CD4-positive, alpha-beta T cell treated with Interleukin-15 for 4 hours (primary cell): Measurements from ENCODE around the gene SYNJ1.
A peak's percentile ranks its signal among the peaks of the same experiment; 100 is the strongest.
"Not testable (repeated sequence)": the region's sequence is repeated elsewhere in the genome, so short reads cannot be mapped to it uniquely, and the experiment has no call there.

Experiments used
- DNase-seq: peaks from one replicate; pipeline ENCODE4 v3.0.0-alpha.2; 2020; ENCODE audit warnings: low spot score

Gene SYNJ1

DNA sequence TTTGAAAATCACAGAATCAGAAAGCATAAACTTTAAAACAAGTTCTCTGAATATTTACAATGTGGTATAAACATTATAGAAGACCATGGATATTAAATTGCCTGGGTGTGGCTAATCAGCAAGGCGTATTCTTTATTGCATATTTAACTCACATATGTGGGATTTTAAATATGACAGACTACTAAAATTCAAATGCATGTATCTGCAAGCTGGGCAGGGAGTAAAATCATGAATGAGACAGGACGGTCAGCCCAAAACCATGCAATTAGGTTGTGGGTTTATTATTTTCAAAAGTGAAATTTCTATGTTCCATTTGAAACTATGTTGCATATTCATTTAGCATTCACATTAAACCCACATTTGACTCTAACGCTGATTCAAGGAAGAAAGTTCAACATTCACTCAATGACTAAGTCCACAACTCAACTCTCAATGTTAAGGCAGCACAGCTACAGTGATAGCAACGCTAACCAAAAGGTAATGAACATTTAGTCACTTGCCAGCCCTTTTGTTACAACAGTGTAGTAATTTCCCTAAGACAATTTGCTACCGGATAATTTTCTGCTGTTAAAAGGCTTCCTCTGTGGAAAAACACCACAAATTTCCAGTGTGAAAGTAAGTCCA, 6.3 kb upstream of the SYNJ1 start:
- no peak for DNase-seq

DNA sequence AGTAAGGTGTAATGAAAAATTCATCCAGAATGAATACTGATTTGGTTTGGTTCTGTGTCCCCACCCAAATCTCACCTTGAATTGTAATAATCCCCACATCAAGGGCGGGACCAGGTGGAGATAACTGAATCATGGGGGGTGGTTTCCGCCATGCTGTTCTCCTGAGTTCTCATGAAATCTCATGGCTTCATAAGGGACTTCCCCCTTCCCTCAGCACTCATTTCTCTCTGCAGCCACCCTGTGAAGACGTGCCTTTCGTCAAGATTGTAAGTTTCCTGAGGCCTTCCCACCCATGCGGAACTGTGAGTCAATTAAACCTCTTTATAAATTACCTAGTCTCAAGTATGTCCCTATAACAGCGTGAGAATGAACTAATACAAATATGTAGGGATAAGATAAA, 5.5 kb upstream of the SYNJ1 start:
- no peak for DNase-seq

DNA sequence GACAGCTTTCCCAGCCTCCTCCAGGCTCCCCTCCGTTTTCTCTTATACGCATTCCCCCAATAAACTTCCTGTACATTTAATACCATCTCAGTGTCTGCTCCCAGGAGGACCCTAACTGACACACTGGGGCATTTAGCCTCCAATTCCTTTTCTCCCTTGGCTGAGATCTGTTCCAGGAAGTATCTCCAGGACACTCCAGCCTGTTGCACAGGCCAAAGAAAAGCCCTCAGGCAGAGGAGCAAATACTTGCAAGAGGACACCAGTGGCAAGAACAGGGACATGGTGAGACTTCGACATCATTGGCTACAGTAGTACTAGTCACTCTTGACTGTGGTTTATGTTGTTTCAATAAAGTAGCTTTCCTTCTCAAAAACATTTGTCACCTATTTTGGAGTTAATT, 4.7 kb upstream of the SYNJ1 start:
- DNase-seq = no peak

DNA sequence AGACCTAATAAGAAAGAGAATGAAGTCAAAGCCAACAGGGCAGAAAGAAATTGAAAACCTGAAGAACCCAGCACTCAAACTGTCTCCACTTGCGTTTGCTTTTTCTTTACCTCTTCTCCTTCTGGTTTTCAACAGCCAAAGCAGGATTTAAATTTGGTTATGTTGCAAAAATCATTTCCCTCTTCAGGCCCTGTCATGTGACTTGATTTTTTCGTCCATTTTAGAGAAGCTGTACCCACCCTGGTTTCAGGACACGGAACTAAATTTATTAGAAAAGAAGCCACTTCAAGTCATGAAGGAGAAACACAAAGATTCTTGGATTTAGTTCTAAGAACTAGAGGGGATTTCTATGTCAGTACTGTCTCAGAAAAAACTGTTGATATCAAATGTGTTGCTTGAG, 1.0 kb upstream of the SYNJ1 start:
- DNase-seq = no peak

- no peak for DNase-seq
Observed at GRCh38 chr21:32728456-32728839, 635 bp upstream of the SYNJ1 start.

- no peak for DNase-seq
Observed at GRCh38 chr21:32726839-32727686, 750 bp downstream of the SYNJ1 start.

- DNase-seq = no peak
Observed at GRCh38 chr21:32719085-32719484, 8.7 kb downstream of the SYNJ1 start.

GRCh38 chr21:32717851-32718316, 9.9 kb downstream of the SYNJ1 start:
- no peak for DNase-seq

- no peak for DNase-seq
Observed at GRCh38 chr21:32716486-32716885, 11.3 kb downstream of the SYNJ1 start.

GRCh38 chr21:32713726-32714125, 14.1 kb downstream of the SYNJ1 start:
- DNase-seq = no peak

- no peak for DNase-seq
Observed at GRCh38 chr21:32712641-32713040, 15.2 kb downstream of the SYNJ1 start.

DNA sequence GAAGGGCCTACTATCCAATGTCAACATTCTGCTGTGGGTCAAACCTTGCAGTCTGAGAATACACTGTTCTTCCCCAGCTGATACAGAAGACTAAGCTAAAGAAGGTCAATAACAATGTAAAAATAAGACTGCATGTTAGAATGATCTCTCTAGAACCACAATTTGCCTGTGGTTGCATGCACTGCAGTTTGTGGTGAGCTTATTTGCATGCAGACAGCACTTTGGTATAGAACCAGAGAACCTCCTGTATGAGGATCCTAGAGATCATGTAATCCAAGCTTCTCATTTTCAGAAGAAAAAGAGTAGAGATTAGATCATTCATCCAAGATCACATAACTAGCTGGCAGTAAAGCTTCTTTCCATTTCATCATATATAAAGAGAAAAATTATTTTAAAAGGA, 15.8 kb downstream of the SYNJ1 start:
- DNase-seq = peak; percentile 17

- no peak for DNase-seq
Observed at GRCh38 chr21:32710987-32711386, 16.8 kb downstream of the SYNJ1 start.

DNA sequence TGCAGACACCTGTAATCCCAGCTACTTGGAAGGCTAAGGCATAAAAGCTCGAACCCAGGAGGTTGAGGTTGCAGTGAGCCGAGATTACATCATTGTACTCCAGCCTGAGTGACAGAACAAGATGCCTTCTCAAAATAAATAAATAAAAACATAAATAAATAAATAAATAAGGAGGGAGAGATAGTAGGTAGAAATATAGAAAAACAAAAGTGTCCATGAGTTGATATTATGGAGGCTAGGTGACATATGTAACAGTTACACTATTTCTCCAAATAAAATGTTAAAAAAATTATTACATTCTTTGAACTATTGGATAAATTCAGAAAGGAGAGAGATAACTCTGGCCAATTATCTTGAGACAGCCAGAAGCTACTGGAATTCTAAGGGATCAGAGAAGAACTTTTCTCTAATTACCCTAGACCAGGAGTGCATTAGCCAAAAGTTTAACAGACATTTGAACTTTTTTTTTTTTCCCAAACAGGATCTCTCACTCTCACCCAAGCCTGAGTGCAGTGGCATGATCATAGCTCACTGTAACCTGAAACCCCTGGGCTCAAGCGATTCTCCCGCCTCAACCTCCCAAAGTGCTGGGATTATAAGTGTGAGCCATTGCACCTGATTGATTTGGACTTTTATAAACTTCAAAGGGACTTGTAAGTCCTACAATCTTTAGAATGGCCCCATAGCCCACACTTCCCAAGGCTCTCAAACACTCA, 17.6 kb downstream of the SYNJ1 start:
- DNase-seq = no peak

DNA sequence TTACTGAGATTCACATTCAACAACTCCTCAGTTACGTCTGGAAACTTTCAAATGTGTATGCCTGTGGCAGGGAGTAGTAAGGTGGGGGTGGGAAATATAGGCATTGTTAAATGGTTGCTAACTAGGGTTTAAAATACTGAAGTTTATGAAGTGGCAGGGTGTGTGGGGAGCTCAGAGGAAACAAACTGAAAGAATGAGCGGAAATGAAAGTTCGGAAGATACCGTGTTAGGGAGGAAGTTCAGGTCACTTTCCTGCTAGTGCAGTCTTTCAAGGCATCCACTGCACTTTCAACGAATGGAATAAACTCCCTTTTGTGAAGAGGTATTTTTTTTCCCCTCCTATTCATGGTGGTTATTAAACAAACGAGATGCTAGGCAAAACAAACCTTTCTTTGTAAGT, 19.7 kb downstream of the SYNJ1 start:
- DNase-seq = no peak

DNA sequence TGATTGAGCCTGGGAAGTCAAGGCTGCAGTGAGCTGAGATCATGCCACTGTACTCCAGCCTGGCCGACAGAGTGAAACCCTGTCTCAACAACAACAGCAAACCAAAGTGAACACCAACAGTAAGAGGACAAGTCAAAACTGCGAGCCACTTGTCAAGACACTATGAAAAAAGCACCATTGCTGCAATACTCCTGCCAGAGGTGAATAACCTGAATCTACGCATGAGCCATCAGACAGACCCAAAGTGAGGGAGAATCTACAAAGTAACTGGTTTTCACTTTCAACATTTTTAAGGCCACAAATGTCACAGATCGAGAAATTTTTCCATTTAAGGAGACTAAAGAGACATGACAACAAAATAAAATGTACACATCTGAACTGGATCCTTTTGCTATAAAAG, 21.9 kb downstream of the SYNJ1 start:
- DNase-seq = no peak

DNA sequence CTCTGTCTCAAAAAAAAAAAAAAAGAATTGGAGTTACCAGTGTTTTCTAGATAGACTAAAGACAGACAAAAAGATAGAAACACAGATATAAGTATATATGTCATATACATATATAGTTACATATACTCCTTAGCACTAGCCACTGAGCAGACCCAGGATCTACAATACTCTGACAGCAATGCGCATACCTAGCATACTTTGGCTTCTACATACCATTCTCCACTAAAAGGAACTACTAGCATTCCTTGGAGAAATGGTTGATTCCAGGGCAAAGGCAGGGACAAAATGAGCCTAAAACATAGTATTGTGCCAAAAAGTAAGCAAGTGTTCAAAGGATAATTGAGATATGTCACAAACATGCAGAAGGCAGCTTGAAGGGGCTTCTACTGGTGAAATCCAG, 22.7 kb downstream of the SYNJ1 start:
- DNase-seq = no peak

- no peak for DNase-seq
Observed at GRCh38 chr21:32702702-32703101, 25.1 kb downstream of the SYNJ1 start.

GRCh38 chr21:32698971-32699693, 28.7 kb downstream of the SYNJ1 start:
- no peak for DNase-seq

DNA sequence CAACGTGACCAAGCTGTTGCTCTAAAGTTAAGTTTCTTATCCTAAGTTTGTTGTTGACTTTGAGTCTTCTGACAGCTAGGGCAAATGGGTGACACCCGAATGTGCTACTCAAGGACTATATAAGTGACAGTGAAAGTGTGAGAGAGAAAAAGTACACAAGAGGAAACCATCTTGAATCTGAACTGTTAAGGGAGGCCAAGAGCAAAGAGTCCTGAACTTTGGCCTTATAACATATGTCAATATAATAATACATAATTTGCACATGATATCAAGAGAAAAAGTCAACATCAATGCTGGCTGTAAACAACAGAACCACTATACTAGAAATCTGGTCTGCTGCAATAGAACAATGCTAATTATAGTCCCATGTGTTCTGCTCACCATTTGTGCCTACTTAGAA, 29.5 kb downstream of the SYNJ1 start:
- no peak for DNase-seq

DNA sequence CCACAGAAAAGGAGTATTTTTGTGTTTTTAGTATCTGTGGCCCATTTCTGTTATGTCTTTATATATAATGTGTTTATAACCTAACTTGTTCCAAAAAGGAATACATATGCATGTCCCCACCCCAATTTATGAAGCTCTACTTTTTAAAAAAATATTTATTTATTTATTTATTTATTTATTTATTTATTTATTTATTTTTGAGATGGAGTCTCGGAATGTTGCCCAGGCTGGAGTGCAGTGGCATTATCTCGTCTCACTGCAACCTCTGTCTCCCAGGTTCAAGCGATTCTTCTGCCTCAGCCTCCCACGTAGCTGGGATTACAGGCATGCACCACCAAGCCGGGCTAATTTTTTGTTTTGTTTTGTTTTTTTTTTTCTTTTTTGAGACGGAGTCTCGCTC, 32.3 kb downstream of the SYNJ1 start:
- DNase-seq = not testable (repeated sequence)

- no peak for DNase-seq
Observed at GRCh38 chr21:32693581-32693980, 34.2 kb downstream of the SYNJ1 start.
